ENCODE data around the gene VTI1A.
"Not testable (repeated sequence)": the region's sequence is repeated elsewhere in the genome, so short reads cannot be mapped to it uniquely, and the experiment has no call there.

Gene VTI1A

DNA sequence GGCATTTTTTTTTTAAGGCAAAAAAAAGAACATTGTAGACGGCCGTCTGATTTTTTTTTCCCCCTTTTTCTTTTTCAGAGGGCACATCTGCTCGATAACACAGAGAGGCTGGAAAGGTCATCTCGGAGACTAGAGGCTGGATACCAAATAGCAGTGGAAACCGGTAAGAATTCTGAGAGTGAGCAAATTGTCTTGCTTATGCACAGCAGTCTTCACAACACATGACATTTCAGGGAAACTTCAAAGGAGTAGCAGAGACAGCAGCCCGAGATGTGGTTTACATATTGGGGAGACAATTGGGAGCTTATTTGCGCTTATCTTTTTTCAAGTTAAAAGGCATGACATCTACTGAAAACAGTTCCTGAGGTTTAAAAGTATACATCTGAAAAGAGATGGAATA lies 91.2 kb downstream of the VTI1A start:
- FAIRE-seq (no peak), DNase-seq (ENCODE audit: insufficient read length, low spot score) (no peak)

DNA sequence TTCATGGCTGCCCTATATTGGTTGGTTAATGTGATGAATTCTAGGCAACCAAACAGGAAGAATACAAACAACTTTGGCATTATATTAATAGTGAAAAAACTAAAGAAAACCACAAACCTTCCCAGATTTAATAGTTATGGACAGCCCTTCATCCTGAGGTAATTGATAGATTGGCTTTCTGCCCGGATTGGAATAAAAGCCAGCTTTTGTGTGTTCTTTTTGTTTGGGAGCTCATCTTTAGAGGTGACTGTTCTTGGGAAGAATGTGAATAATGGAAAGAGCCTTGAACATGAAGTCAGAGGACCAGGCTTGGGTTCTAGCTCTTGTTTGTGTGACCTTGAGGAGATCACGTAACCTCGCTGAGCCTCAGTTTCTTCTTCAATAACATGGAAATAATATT lies 92.3 kb downstream of the VTI1A start:
- no peak for DNase-seq (ENCODE audit: insufficient read length, low spot score)
- FAIRE-seq, result no peak

DNA sequence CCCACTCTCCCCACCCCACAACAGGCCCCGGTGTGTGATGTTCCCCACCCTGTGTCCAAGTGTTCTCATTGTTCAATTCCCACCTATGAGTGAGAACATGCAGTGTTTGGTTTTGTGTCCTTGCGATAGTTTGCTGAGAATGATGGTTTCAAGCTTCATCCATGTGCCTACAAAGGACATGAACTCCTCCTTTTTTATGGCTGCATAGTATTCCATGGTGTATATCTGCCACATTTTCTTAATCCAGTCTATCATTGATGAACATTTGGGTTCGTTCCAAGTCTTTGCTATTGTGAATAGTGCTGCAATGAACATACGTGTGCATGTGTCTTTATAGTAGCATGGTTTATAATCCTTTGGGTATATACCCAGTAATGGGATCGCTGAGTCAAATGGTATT lies 95.8 kb downstream of the VTI1A start:
- FAIRE-seq; DNase-seq (ENCODE audit: insufficient read length, low spot score): not testable (repeated sequence)

DNA sequence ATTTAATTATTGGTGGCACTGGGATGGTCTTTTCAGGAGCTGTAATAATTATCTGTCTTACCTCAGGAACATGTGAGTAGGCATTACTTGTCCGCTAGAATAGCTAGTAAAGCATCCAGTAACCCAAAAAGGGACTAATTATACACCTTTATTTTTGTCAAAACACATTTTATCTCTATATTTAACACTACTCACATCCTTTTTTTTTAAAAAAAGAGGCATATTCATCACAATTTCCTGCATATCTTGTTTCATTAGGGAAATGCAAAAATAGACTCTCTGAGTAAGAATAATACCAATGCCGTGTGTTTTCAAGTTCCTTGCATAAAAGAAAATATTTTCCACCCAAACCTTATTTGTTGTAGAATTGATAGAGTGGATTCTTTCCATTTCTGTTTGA lies 99.5 kb downstream of the VTI1A start:
- DNase-seq (ENCODE audit: insufficient read length, low spot score), result no peak
- no peak for FAIRE-seq

DNA sequence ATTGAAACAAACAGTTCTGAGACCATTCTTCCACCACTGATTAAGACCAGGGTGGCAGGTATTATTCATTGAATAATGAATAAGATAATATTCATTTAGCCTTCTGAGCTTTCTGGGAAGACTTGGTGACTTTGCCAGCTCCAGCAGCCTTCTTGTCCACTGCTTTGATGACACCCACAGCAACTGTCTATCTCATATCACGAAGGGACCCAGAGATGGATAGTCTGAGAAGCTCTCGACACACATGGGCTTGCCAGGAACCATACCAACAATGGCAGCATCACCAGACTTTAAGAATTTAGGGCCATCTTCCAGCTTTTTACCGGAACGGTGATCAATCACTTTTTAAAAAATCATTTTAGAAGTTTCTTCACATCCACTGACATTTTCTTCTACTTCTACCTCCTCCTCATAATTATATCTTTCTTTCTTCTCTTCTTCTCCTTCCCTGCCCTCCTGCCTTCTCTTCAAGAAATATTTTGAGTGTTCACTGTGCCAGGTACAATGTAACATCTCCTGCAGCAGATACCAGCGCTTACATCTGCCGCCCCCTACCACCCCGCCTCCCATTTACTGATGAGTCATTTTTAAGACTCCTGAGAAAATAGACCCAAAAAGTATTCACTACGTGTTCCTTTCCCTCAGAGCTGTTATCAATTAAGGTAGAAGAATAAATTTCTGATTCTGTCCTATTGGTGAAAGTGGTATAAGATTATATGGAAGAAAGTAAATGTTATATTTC lies 101.7 kb downstream of the VTI1A start:
- DNase-seq (ENCODE audit: insufficient read length, low spot score), result no peak
- no peak for FAIRE-seq

DNA sequence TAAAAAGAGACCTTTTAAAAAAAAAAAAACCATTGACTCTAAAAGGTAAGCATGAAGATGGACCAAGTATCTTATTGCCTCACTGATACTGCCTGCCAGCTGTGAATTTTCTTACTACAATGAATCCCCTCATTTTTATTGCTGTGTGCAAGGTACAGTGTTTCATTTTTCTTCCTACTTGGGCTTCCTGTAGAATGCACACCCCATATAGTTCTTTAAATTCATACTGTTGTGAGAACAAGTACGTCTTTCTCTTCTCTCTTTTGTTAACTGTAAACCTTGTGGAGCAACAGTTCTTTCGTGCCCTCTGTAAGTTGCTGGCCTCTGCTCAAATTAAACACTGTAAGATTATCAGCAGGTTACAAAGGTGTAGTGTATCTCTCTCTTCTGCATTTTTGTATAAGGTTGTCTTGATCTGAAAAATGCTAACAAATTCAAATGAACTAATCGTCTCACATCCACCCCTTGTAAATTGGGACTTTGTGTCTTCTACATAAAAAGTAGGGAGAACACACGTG lies 105.6 kb downstream of the VTI1A start:
- FAIRE-seq, result no peak
- no peak for DNase-seq (ENCODE audit: insufficient read length, low spot score)

DNA sequence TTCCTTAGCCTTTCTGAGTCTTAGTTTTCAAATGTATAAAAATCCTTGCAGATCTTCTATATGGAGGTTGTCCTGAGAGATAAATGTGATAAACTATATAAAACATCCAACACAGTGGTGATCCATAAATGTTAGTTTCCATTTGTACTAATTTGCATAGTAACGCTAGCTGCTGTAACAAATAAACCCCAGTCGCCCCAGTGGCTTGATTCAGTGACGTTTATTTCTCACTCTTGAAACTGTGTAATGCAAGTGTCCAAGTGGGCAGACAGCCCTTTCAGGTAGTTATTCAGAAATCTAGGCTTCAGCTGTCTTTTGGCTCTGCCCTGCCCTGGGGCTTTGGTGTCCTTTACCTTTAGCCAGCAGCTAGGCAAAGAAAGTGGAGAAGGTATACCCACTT lies 106.3 kb downstream of the VTI1A start:
- no peak for DNase-seq (ENCODE audit: insufficient read length, low spot score)
- no peak for FAIRE-seq

DNA sequence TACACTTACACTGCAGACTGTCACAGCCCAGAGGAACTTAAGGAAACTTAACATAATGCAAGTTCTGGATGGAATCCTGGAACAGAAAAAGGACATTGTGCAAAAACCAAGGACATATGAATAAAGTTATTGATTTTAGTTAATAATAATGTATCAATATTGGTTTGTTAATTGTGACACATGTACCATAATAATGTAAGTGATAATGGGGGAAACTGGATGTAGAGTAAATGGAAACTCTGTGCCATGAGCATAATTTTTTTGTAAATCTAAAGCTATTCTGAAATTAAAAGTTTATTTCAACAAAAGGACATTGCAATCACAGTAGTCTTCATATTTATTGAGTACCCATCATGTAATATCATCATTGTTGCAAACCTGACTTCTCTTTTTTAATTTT lies 107.2 kb downstream of the VTI1A start:
- DNase-seq (ENCODE audit: insufficient read length, low spot score) (no peak), FAIRE-seq (no peak)

DNA sequence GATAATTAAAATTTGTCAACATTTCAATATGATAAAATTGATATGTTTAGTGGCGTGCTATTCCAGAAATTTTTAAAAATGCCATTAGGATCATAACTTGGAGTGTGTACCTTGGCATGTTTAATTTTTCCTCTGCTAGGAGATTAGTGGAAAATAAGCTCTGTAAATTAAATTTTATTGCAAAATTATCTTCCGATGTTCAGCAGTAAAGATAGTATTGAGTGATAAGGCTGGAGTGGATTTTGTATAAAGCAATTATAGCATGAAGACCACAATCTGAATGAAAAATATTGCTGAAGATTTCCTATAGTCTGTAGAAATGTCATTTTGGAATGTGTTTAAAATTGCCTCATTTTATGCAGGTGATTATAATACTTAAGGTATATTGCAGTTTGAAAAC lies 110.2 kb downstream of the VTI1A start:
- no peak for DNase-seq (ENCODE audit: insufficient read length, low spot score)

DNA sequence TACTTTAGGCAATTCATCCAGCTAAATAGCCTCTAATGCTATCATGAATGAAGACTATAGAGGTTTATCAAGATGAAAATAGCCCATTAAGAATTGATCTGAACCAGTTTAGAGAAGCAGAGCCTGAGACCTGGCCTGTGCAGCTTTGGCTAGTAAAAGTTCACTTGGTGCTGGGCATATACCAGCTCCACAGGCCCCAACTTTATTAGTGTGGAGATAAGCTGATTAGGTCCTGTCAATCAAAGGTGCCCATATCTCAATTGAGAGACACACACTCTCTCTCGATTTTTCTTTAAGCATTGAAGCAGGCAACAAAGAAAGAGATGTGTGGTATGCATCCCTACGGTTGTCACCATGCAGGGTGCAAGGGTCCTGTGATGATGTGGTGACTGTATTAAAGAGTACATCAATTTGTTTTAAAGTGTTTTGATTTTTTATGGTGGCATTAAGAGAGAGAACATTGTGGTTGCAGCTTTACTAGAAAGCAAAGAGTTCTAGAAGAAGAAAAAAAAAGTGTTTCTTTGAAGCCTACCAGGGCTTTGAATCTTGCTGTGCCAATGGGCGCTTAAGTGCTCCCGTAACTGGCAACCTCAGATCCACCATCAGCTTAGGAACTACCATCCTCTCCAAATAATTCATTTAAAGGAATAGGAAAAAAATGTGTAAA lies 111.6 kb downstream of the VTI1A start:
- no peak for DNase-seq (ENCODE audit: insufficient read length, low spot score)
- no peak for FAIRE-seq

More for the DNA sequence above, 110.2 kb downstream of the VTI1A start:
- FAIRE-seq, result no peak

DNA sequence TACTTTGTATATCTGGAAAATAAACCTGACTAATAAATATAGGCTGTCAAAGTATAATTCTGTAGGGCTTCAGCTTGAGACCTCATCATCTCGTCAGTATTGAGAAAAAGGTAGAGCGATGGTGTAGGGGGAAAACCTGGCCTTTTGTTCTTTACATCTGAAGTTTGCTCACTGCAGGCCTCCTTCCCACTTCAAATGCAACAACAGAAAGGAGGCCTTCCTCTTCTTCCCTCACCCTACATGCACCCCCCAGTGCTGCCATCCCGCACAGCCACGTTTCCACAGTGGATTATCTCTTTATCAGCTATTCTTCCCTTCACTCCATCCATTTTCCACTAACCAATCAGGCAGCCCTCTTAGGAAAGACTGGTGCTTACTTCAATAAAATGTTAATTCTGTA lies 112.3 kb downstream of the VTI1A start:
- no peak for FAIRE-seq
- no peak for DNase-seq (ENCODE audit: insufficient read length, low spot score)

DNA sequence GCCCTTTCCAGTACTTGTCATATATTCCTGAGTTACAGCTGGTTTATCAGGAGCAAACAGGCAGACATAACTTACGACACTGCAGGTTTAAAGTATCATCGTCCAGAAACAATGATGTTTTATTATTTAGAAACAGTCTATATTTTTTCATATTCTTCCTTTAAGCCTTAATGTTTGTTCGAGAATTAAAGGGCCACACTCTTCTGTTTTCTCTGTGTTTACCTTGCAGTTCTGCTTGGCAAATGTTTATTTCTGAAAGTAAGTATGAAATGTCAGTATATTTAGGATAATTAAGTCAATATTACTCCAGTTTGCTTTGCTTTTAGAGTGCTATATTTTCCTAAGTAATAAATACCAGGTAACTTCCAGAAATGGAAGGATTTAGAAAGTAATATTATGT lies 115.1 kb downstream of the VTI1A start:
- DNase-seq (ENCODE audit: insufficient read length, low spot score) (no peak), FAIRE-seq (no peak)

DNA sequence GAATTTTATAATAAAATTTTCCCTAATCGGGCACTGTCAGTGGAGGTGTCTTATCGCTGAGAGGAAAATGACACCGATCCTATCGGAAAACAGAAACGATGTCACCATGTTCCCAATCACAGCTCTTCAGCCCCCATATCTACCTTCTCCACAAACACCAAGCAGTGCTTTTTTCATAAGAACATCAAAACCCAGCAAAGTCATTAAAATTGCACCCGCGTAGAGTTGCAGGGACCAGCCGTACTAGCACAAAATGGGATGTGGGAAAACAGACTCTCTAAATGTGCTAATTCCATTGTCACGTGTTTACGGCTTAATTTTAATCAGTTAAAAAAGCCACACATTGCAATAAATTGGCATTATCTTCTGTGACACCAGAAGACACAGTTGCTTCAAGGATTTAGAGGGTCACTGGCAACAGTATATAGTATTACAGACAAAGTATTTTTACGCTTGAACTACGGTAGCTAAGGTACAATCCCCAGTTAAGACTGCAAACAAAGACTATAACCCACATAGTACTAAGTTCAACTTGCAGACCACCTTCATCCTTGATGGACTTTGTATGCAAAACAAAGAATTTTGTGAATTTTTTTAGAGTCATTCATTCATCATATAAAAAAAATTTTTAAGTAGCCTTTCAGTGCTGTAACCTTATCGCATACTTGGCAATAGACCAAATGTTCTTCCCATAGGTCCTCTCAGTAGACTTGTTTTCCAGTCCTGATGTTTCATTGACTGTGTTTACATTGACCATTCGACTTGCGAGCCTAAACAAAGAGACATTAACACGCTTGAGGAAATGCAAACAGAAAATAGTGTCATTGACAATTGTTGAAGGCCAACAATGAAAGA lies 116.0 kb downstream of the VTI1A start:
- FAIRE-seq (no peak), DNase-seq (ENCODE audit: insufficient read length, low spot score) (no peak)

DNA sequence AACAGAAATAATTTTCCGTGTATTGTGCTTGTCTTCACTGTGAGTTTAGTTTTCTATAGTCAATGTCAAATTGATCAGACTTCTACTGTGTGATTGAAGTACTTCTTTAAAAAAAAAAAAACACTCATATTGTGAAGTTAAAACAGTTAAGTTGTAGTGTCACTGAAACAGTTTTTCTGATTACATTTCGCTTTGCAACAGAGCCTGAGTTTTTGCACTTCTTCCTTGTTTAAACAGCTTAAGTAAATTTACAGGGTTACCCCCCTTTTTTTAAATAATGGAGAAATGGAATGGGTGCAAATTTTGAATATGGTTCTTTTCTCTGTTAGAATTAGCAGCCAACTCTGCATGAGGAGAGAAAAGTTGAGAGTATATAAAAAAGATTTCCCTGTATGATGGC lies 117.3 kb downstream of the VTI1A start:
- FAIRE-seq (peak; percentile 21), DNase-seq (ENCODE audit: insufficient read length, low spot score) (no peak)

DNA sequence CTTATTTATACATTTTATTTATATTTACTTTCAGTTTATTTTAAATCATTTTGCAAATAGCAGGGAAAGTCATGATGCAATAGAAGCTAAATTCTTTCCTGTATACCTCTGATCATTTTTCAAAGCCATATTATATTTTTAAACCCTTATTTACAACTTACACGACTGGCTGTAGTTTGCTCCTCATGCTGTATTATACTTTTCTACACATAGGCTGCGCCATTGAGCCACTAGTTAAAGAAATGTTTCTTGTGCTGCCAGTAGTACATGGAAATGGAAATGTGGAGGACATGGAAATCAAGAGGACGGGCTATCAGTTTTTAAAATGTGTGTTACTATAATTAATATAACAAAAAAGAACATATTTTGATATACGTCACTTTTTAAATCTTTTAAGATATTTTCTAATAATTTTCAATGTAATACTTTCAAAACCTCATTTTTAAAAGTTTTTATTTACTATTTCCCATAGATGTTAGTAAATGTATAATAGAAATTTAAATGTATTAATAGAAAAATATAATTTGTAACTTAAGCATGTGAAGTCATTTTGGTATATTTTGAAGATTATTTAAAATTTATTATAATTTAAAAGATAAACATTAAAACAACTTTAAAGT lies 118.5 kb downstream of the VTI1A start:
- DNase-seq (ENCODE audit: insufficient read length, low spot score) (peak; percentile 3), FAIRE-seq (no peak)

DNA sequence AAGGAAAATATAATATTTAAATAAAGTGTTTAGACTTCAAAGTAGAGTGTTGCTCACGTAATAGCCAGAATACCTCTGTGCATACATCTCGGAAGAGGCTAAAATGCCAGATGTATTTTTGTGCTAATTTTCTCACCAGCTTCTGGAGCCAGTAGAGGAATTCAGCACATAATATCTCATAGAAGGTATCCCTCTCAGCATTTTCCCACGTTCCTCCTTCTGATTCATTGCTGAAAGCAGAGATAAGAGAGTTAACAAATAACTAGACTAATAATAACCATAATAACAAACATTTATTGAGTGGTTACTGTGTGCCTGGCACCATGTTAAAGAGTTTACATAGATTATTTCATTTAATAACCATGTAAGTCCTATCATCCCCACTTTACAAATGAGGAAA lies 123.6 kb downstream of the VTI1A start:
- DNase-seq (ENCODE audit: insufficient read length, low spot score) (no peak), FAIRE-seq (no peak)

DNA sequence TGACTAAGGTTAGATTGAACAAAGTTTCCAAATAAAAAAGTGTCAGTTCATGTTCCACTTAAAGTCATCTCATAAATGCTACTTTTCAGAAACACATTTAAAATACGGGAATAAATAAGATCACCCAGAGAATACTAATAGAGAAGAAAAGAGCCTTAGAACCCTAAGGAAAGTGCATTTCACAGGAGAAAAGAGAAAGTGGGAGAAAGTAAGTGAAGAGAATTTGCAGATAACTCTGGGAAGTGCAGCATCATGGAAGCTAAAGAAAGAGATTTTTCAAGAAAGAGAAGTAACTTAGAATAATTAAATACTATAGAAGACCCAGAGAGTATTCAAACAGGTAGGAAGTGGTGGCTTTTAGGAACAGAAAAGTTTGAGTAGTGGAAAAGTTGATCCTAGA lies 132.6 kb downstream of the VTI1A start:
- FAIRE-seq (no peak), DNase-seq (ENCODE audit: insufficient read length, low spot score) (no peak)

DNA sequence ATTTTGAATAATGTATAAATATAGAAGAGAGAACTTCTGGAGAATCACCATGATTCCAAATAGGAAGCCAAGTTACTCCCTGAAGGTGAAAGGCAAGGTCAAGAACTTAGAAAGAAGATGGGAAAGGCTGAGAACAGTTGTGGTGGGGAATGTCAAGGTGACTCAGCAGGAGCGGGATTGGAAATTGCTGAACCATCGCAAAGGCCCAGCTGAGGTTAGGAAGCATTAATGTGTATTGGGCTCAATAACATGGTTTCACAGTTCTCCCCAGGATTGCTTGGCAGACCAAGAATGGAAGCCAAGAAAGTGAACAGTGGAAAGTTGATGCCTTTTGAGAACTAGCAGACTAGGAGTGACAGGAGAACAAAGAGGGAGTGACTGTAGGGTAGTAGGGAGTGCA lies 133.3 kb downstream of the VTI1A start:
- FAIRE-seq, result no peak

DNA sequence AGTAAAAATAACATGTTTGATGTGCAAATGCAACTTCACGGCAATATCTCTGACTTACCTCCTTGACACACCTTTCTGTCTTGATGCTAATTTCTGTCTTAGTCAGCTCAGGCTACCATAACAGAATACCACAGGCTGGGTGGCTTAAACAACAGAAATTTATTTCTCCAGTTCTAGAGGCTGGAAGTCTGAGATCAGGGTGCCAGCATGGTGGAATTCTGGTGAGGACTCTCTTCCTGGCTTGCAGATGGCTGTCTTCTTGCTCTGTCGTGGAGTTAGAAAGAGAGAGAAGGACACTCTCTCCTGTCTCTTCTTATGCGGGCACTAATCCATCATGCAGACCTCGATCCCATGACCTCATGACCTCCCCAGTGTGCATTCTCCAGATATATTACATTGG lies 134.9 kb downstream of the VTI1A start:
- no peak for FAIRE-seq

More for the DNA sequence above, 133.3 kb downstream of the VTI1A start:
- no peak for DNase-seq (ENCODE audit: insufficient read length, low spot score)

DNA sequence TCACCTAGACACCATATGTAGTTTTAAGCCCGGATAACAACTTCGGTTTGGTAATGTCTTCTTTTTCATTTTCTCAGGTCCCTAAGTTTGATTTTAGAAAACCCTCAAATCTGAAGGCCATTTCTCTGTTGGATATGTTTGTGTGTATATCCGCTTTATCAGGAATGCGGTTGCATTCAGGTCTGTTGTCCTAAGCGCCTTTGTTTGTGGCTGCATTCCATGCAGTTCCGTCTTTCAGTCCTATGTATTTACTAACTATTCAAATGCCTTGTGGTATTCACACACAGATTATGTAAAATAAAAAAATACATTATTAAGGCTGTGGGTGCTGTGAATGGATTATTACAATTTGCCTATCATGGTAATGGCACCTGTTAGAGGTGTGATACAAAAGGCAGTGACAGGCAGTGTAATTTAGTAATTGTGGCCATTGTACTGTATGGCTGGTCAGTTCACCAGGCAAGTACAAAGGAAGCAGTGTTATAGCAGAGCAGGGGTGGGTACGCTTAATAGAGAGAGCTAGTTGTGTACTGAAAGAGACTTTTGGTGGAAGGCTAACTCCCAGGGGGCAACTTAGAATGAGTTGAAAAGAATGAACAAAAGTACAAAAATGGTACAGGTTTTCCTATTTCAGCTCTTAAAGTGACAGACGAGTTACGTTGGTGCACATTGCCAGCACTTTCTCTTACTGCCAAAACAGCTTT lies 136.4 kb downstream of the VTI1A start:
- no peak for FAIRE-seq

More for the DNA sequence above, 134.9 kb downstream of the VTI1A start:
- DNase-seq (ENCODE audit: insufficient read length, low spot score), result no peak

More for the DNA sequence above, 136.4 kb downstream of the VTI1A start:
- DNase-seq (ENCODE audit: insufficient read length, low spot score), result no peak

Measured in GM19239 (cell line).